GM12864 (cell line): ENCODE data around the gene ARPC1A.
"Not testable (repeated sequence)": the region's sequence is repeated elsewhere in the genome, so short reads cannot be mapped to it uniquely, and the experiment has no call there.

Experiments used
- DNase-seq: peaks from one replicate; pipeline ENCODE4 v3.0.0-alpha.2; 2011; ENCODE audit warnings: low read depth
- H3K4me3 ChIP-seq: 2 replicates; pipeline ENCODE4 v1.5.1; 2011; ENCODE audit warnings: mild to moderate bottlenecking, low read depth, low read length, control low read depth
- TF ChIP-seq, protein P1 (sequence below): IDR thresholded peaks from 2 replicates; pipeline ENCODE4 v1.5.1; 2011; ENCODE audit warnings: low read depth, mild to moderate bottlenecking, moderate library complexity, low read length, control low read depth, inconsistent platforms; ENCODE audit errors: missing control alignments

Gene ARPC1A

DNA sequence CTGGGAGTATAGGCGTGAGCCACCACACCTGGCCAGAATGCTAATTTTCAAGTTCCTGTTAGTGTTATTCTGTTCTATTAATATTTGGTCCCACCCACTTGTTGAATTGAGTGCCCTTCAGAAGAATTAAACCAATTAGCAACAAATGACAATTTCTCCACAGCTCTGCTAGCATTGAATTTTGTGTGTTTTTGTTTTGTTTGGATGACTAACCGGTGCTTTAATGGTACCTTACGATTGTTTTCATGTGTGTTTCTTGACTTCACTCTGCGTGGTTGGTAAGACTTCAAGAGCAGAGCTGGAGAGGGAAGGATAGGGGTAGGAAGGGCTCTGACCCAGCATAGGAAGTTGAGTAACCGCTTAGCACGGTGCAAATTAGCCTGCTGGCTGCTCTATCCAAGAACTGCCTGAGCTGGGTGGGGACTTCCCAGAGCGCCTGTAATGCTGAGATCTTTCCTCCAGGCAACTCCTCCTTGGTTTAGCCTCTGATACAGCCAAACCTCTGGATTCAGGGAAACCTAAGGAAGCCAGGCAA lies 53.4 kb downstream of the ARPC1A start:
- peak overlapping the region; percentile 56 for H3K4me3 ChIP-seq
- peak; percentile 56 for DNase-seq
- TF ChIP-seq, protein P1, sequence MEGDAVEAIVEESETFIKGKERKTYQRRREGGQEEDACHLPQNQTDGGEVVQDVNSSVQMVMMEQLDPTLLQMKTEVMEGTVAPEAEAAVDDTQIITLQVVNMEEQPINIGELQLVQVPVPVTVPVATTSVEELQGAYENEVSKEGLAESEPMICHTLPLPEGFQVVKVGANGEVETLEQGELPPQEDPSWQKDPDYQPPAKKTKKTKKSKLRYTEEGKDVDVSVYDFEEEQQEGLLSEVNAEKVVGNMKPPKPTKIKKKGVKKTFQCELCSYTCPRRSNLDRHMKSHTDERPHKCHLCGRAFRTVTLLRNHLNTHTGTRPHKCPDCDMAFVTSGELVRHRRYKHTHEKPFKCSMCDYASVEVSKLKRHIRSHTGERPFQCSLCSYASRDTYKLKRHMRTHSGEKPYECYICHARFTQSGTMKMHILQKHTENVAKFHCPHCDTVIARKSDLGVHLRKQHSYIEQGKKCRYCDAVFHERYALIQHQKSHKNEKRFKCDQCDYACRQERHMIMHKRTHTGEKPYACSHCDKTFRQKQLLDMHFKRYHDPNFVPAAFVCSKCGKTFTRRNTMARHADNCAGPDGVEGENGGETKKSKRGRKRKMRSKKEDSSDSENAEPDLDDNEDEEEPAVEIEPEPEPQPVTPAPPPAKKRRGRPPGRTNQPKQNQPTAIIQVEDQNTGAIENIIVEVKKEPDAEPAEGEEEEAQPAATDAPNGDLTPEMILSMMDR = no peak

DNA sequence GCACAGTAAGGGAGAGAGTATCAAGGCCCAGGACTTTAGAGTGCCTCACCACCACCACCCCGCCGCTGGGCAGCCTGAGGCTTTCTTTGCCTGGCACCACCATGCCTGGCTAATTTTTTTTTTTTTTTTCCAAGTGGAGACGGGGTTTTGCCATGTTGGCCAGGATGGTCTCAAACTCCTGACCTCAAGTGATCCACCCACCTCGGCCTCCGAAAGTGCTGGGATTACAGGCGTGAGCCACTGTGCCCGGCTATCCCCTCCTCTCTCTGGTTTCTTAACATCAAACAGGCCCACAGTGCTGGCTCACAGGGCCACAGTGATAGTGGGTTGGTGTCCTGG lies 54.0 kb downstream of the ARPC1A start:
- peak overlapping the region; percentile 56 for H3K4me3 ChIP-seq
- not testable (repeated sequence) for DNase-seq

DNA sequence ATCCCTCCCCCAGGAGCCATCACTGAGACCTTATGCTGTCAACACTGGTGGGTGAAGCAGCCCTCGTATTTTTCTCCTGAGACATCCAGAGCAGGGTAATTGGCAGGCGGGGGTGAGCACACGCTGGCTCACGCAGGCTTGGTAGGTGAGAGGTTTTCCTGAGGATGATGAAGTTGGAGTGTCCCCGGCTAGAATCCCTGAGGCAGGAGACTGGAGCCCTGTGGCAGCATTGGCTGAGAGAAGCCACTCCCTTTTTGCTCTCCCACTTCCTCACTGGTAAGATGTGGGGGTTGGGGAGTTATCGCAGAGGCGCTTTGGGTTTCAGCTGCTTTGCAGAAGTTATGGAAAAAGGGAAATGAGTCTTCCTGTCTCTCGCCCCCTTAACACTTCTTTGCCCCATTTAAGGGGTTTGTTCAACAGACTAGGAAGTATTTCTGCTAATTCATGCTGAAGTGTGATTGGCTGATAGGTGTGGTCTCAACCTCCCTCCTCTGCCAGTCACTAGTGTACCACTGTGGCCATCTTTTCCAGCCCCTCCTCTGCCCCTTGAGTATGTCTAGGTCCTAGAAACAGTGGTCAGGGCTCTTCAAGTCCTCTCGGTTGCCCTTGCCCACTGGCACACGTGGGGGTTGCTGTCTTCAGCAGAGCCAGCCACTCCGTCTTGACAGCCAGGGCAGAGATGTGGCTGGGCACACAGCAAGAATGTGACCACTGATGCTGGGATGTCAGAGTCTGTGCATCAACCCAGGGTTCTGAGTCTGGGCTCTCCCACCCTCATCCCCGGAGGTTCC lies 54.5 kb downstream of the ARPC1A start:
- DNase-seq = peak; percentile 89
- TF ChIP-seq, protein P1 = no peak
- peak overlapping the region; percentile 56 for H3K4me3 ChIP-seq

DNA sequence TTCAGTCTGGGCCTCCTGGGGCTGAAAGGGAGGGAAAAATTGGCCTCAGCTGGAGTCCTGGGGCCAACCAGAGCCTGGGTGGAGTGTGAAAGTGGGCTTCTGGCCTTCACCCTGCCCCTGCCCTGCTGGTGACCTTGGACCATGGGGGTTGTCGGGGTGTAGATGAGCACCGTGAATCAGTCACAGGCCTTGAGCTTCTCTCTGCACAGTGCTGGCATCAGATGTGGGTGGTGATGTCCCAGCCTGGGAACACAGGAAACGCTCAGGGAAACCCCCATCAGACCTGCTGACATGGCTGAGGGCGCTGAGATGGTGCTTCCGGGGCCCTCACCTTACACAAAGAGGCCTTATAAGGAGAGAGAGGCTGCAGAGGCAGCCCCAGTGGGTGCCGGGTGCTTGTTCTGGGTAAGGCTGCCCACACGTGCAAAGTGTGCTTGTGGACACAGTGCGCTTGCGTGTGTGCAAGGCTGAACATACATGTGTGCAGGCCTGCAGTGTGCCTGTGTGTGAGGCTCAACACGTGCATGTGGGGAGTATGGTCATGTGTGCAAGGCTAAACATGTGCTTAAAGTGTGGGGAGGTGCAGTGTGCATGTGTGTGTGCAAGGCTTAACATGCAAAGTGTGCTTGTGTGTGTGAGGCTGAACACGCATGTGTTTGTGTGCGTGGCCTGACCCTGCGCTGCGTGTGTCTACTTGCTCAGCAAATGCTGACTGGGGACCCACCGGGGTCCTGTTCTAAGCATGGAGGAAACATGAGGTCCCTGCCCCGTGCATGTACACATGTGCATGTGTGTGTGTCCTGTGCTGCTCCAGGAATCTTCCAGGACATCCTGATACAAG lies 55.3 kb downstream of the ARPC1A start:
- DNase-seq = peak; percentile 87
- peak overlapping the region; percentile 56 for H3K4me3 ChIP-seq
- TF ChIP-seq, protein P1 = no peak

DNA sequence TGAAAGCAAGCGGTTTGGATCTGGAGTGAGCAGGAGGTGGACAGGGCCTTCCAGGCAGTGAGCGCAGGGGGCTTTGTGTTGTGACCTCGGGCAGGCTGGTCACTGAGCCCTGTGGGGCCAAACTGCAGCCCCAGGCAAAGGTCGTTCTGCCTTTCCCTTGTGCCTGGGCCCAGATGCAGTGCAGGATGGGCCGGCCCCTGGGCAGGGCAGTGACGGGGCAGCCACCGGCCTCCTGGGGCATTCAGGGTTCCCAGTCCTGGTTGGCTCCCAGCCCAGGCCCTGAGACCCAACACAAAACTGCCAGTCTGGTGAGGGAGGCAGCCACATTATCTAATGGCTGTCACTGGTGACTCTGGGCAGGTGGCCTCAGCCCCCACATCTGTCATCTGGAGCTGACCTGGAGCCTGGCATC lies 56.0 kb downstream of the ARPC1A start:
- DNase-seq = no peak
- H3K4me3 ChIP-seq = peak overlapping the region; percentile 56
- TF ChIP-seq, protein P1 = no peak

DNA sequence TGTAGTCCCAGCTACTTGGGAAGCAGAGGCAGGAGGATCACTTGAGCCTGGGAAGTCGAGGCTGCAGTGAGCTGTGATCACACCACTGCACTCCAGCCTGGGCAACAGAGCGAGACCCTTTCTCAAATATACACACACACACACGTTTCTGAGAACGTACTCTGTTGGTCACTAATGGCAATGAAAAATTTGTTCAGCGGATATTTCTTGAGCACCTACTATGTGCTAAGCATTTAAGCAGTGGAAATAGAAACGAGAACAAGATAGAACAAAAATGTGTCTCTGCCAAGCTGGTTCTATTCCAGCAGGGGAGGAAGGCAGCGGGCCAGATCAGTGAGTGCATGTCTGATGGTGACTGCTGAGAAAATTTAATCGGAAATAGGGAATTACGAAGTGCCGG lies 57.5 kb downstream of the ARPC1A start:
- DNase-seq = no peak
- H3K4me3 ChIP-seq = no peak overlapping the region
- TF ChIP-seq, protein P1 = no peak

DNA sequence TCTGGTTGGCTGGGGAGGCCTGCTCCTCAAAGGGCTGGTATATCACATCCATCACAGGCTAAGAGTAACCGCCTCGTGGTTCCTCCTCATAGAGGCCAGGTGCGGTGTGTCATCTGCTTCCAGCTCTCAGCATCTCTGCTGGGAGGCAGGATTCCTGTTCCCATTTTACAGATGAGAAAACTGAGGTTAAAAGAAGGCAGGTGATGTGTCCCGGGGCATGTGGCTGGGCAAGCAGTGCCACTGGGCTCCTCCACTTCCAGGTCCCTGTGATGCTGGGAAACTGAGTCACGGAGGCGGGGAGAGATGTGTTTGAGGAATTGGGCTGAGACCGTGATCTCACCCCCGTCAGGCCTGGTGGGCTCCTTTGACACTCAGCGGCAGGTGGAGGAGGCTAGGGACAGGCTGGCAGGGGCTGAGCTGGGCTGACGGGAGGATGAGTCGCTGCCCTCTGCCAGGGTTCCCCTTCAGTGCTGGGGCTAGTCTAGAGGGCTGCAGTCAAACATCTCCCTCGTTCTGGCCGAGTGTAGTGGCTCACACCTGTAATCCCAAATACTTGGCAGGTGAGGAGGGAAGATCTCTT lies 58.2 kb downstream of the ARPC1A start:
- DNase-seq = no peak
- no peak overlapping the region for H3K4me3 ChIP-seq
- TF ChIP-seq, protein P1 = no peak
